ENCODE measurements around the gene ME3.

- TF ChIP-seq, protein P1, sequence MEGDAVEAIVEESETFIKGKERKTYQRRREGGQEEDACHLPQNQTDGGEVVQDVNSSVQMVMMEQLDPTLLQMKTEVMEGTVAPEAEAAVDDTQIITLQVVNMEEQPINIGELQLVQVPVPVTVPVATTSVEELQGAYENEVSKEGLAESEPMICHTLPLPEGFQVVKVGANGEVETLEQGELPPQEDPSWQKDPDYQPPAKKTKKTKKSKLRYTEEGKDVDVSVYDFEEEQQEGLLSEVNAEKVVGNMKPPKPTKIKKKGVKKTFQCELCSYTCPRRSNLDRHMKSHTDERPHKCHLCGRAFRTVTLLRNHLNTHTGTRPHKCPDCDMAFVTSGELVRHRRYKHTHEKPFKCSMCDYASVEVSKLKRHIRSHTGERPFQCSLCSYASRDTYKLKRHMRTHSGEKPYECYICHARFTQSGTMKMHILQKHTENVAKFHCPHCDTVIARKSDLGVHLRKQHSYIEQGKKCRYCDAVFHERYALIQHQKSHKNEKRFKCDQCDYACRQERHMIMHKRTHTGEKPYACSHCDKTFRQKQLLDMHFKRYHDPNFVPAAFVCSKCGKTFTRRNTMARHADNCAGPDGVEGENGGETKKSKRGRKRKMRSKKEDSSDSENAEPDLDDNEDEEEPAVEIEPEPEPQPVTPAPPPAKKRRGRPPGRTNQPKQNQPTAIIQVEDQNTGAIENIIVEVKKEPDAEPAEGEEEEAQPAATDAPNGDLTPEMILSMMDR (conservative IDR thresholded peaks at IDR 0.05; ENCODE audit: low read length) = no peak
- no peak for TF ChIP-seq EZH2phosphoT487 (IDR thresholded peaks at IDR 0.05; ENCODE audit: borderline replicate concordance, low read depth, low read length)
These were observed 82.4 kb downstream of the ME3 start for GRCh38 chr11:86589856-86590589.
